ENCODE measurements around the gene VIM.
"Not testable (repeated sequence)": the region's sequence is repeated elsewhere in the genome, so short reads cannot be mapped to it uniquely, and the experiment has no call there.

The VIM gene

DNA sequence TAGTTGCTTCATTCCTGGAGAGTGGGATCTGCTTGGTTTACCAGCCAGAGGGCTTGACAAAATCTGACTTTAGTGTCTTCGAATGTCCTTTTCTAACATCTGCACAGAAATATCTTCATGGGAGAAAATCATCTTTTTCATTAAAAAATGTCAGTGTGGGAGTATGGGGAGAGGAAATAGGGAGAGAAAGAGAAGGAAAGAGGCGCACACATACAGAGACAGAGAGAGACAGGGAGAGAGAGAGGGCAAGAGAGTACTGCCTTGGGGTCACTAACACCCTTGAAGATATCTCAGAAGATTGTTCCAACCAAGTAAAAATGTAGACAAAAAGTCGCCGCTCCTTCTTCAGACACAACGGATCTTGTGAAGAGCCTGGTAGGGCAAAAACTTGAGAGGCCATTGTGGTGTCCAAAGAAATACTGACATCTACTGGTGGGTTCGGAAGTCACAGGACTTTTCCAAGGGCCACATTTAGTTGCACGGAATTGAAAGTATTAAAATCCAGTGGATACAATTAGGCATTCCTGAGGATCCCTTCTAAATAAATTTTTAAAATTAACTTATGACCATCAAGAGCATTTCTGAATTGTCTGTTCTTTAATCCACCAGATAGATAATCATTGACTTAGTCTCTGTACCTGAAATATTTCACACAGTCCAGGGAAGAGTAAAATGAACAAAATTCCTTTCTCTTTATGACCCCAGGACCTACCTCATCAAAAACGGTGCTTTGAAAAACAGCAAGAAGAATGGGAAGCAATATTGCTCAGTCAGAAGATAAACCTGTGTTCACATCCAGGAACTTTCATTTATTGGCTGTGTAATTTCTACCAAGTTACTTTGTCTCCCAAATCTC is 29.7 kb downstream of the VIM start:
- peak overlapping the region; percentile 44 for H3K4me3 ChIP-seq (ENCODE audit: low read depth, low read length)

DNA sequence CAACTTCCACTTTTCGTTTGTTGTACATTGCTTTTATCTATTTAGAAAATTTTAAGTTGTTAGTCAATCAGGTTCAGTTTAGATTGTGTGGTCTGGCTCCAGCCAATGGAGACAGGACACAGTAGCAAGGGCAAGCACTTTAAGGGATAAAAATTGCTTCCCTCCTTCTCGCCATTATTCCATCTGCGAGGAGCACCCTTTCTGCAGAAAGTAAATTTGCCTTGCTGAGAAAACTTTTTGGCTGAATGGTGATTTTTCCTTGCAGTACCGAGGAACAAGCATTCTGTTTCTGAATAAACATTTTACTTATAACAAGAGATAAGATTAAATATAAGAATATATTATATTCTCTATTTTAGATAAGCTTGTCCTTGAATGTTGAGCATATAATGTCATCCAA is 34.5 kb downstream of the VIM start:
- no peak overlapping the region for H3K4me3 ChIP-seq (ENCODE audit: low read depth, low read length)
- no peak for DNase-seq (ENCODE audit: low read depth)
- TF ChIP-seq, protein P1, sequence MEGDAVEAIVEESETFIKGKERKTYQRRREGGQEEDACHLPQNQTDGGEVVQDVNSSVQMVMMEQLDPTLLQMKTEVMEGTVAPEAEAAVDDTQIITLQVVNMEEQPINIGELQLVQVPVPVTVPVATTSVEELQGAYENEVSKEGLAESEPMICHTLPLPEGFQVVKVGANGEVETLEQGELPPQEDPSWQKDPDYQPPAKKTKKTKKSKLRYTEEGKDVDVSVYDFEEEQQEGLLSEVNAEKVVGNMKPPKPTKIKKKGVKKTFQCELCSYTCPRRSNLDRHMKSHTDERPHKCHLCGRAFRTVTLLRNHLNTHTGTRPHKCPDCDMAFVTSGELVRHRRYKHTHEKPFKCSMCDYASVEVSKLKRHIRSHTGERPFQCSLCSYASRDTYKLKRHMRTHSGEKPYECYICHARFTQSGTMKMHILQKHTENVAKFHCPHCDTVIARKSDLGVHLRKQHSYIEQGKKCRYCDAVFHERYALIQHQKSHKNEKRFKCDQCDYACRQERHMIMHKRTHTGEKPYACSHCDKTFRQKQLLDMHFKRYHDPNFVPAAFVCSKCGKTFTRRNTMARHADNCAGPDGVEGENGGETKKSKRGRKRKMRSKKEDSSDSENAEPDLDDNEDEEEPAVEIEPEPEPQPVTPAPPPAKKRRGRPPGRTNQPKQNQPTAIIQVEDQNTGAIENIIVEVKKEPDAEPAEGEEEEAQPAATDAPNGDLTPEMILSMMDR (conservative IDR thresholded peaks at IDR 0.05; ENCODE audit: low read depth, low read length): no peak

More for the DNA sequence above, 29.7 kb downstream of the VIM start:
- TF ChIP-seq, protein P1 (conservative IDR thresholded peaks at IDR 0.05; ENCODE audit: low read depth, low read length): peak; percentile 87
- DNase-seq (ENCODE audit: low read depth): peak; percentile 90

DNA sequence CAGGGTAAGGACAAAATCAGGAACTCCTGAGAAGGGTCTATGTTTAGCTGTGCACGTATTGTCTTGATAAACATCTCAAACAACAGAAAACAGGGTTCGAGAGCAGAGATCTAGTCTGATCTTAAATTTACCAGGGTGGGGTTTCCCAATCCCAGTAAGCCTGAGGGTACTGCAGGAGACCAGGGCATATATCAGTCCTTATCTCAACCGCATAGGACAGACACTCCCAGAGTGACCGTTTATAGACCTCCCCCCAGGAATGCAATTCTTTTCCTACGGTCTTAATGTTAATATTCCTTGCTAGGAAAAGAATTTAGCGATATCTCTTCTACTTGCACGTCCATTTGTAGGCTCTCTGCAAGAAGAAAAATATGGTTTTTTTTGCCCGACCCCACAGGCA is 35.5 kb downstream of the VIM start:
- H3K4me3 ChIP-seq (ENCODE audit: low read depth, low read length): no peak overlapping the region
- TF ChIP-seq, protein P1 (conservative IDR thresholded peaks at IDR 0.05; ENCODE audit: low read depth, low read length): no peak
- DNase-seq (ENCODE audit: low read depth): no peak

DNA sequence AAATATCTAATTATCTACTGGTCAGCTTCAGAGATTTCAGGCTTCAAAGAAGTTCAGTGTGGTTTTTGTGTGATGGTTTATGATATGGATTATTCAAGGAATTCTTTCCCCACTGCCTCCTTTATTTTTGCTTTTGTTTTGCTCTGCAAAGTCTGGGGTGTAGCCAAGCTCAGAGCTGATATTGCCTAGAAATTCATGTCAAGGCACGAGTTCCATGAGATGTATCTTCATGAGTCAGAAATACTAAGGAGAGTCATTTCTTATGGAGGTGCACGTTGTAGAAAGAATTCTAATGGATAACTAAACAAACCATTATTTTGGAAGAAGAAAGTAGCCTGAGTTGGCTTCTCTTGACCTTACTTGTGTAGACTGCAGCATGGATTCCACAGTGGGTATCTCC is 37.4 kb downstream of the VIM start:
- TF ChIP-seq, protein P1 (conservative IDR thresholded peaks at IDR 0.05; ENCODE audit: low read depth, low read length): no peak
- no peak for DNase-seq (ENCODE audit: low read depth)
- H3K4me3 ChIP-seq (ENCODE audit: low read depth, low read length): no peak overlapping the region

DNA sequence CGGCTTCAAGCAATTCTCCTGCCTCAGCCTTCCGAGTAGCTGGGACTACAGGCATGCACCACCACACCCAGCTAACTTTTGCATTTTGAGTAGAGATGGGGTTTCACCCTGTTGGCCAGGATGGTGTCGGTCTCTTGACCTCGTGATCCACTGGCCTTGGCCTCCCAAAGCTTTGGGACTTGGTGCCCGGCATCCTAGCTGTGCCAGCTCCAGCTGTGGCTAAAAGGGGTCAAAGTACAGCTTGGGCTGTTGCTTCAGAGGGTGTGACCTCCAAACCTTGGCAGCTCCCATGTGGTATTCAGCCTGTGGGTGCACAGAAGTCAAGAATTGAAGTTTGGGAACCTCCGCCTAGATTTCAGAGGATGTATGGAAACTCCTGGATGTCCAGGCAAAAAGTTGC is 38.5 kb downstream of the VIM start:
- DNase-seq (ENCODE audit: low read depth): not testable (repeated sequence)

DNA sequence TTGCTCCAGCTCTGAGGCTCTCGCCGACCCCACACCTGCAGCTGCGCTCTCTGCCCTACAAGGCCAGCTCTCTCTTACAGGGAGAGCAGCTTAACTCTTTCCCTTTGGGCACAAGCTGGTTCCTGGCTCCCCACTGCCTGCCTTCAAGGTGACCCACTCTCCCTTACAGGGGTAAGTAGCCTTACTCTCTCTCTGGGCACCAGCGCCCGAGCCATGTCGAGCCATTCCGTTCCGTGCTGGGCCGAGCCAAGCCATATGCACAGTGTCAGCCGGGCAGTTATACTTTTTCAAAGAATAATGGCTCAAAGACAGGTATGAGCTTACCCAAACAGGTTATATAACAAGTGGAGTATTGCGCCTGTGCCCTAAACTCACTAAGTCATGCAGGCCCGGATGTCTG is 44.6 kb downstream of the VIM start:
- DNase-seq (ENCODE audit: low read depth): no peak
- no peak overlapping the region for H3K4me3 ChIP-seq (ENCODE audit: low read depth, low read length)
- TF ChIP-seq, protein P1 (conservative IDR thresholded peaks at IDR 0.05; ENCODE audit: low read depth, low read length): no peak

More for the DNA sequence above, 38.5 kb downstream of the VIM start:
- not testable (repeated sequence) for H3K4me3 ChIP-seq (ENCODE audit: low read depth, low read length)

DNA sequence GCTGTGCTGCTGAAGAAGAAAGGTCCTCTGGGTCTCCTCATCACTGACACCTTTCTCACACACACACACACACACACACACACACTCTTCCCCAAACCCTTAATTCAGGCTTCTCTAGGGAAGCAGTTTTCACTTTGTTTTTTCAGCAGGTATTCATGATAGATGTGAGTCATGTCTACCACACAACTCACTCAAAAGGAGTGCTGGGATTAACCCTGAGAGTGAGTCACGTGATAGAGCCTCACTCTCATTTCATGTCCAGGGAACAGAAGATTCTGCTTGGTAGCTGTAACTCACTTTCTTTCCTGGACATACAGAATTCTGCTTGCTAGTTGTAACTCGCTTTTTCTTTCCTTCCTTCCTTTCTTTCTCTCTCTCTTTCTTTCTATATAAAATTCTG is 45.4 kb downstream of the VIM start:
- no peak overlapping the region for H3K4me3 ChIP-seq (ENCODE audit: low read depth, low read length)
- TF ChIP-seq, protein P1 (conservative IDR thresholded peaks at IDR 0.05; ENCODE audit: low read depth, low read length): no peak
- DNase-seq (ENCODE audit: low read depth): peak; percentile 65

Measured in choroid plexus epithelial cell (primary cell).